Bone marrow (tissue), 2 donors: ENCODE data around the gene PROCR.
"Not testable (repeated sequence)": the region's sequence is repeated elsewhere in the genome, so short reads cannot be mapped to it uniquely, and the experiment has no call there.

Source experiments
- DNase-seq, 2 donors: peaks; one replicate each; lab custom pipeline; 2025; lab: John Stamatoyannopoulos, UW

The PROCR gene

DNA sequence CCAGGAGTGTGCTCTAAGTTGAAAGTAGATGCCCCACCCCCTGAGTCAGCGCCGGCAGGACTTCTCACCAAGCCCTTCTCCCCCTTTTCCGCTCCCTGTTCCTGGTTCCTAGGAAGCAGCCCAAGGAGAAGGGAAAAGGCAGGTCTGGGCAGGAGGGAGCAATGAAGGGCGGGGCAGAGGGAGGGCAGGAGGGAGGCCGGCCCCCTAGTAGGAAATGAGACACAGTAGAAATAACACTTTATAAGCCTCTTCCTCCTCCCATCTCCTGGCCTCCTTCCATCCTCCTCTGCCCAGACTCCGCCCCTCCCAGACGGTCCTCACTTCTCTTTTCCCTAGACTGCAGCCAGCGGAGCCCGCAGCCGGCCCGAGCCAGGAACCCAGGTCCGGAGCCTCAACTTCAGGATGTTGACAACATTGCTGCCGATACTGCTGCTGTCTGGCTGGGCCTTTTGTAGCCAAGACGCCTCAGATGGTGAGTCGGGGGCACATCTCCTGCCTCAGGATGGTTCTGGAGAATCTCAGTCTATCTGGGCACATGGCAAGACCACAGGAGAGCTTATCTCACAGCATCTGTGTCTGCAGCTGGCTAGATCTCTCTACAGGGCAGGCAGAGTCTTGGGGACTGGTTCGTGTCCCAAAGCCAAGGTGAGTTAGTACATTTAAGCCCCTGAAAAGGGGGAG is at the start of gene PROCR:
Gene PROCR, plus strand, starts transcription at position 320 of the 681 bp plus-strand sequence. Its CDS starts 83 bp downstream, at position 403.
- DNase-seq, result peak; percentile 43 to 83

- DNase-seq, result no peak
Observed at GRCh38 chr20:35122756-35123405, 49.0 kb upstream of the PROCR start.

- no peak for DNase-seq
Observed at GRCh38 chr20:35125753-35126152, 46.1 kb upstream of the PROCR start.

DNA sequence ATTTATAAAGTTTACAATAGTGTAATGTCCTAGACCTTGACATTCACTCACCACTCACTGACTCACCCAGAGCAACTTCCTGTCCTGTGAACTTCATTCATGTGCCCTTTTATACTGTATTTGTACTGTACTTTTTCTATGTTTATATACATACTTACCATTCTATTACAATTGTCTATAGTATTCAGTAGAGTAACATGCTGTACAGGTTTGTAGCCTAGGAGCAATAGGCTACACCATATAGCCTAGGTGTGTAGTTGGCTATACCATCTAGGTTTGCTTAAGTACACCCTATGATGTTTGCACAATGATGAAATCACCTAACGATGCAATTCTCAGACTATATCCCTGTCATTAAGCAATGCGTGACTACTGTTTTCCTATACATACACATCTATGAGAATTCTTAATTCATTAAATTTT is 42.2 kb upstream of the PROCR start:
- peak in 1 of 2 donors; percentile 10 for DNase-seq

- DNase-seq, result no peak
Observed at GRCh38 chr20:35131934-35132333, 39.9 kb upstream of the PROCR start.

- no peak for DNase-seq
Observed at GRCh38 chr20:35133031-35133430, 38.8 kb upstream of the PROCR start.

DNA sequence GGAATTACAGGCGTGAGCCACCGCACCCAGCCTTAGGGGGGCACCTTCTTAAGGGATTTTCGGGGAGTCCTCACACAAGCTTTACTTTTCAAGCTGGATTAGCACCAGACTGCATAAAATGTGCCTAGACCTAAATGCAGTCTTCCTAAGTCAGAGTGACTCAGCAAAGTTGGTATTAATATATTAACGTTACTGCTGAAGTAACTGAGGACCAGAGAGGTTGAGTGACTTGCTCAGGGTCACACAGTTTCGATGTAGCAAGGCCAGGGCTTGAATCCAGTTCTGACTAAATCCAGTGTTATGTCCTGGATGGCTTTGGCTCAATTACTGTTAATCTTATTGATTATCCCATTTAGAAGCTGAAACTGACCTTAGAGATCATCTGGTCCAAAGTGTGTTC is 38.1 kb upstream of the PROCR start:
- DNase-seq, result no peak

GRCh38 chr20:35134472-35134871 is 37.4 kb upstream of the PROCR start:
- DNase-seq, result no peak

GRCh38 chr20:35134880-35135279 is 37.0 kb upstream of the PROCR start:
- DNase-seq, result no peak

GRCh38 chr20:35135867-35136586 is 35.8 kb upstream of the PROCR start:
- DNase-seq, result no peak

GRCh38 chr20:35144694-35145093 is 27.2 kb upstream of the PROCR start:
- peak in 1 of 2 donors; percentile 78 for DNase-seq

- peak in 1 of 2 donors; percentile 56 for DNase-seq
Observed at GRCh38 chr20:35145141-35145564, 26.7 kb upstream of the PROCR start.

DNA sequence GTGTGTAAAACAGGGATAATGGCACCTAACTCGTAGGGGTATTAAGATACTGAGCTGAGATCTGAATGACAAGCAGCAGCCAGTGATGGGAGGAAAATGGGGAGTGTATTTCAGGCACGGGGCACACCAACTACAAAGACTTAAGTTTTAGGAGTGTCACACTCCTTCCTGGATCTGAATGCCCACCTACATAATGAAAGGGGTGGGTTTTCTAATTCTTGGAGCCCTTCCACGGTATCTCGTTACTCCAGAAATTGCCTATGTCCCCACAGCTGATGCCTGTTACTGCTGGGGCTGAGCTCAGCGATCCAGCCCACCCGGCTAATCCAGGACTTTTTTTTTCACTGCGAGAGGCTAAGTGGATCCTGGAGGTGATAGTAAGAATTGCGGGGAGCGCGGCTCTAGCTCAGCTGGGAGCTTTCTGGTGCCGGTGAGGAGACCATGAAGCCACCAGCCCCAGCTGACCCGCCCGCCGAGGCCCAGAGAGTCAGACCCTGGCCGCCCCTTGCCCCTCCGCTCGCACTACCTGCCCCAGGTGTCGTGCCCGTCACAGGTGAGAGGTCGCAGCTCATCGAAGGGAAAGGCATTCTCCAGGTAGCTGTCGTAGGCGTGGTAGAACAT is 25.5 kb upstream of the PROCR start:
- DNase-seq, result no peak

- peak; percentile 77 to 83 for DNase-seq
Observed at GRCh38 chr20:35146920-35147574, 24.8 kb upstream of the PROCR start, which contains the start of gene EDEM2. EDEM2 (minus strand) TSS chr20:35147336; CDS start chr20:35147258, 78 bp downstream.

DNA sequence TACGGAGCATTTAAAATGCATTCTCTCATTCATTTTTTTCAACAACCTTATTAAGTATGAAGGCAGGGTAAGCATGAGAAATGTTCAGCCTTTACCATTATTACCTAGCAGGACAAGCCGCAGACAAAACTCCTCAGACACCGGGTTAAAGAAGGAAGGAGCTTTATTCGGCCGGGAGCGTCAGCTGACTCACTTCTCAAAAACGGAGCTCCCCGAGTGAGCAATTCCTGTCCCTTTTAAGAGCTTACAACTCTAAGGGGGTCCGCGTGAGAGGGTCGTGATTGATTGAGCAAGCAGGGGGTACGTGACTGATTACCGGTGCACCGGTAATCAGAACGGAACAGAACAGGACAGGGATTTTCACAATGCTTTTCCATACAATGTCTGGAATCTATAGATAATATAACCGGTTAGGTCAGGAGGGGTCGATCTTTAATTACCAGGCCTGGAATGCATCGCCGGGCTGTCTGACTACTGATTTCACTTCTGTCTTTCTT is 24.2 kb upstream of the PROCR start:
- not testable (repeated sequence) for DNase-seq

GRCh38 chr20:35150846-35151579 is 20.9 kb upstream of the PROCR start:
- DNase-seq, result no peak

DNA sequence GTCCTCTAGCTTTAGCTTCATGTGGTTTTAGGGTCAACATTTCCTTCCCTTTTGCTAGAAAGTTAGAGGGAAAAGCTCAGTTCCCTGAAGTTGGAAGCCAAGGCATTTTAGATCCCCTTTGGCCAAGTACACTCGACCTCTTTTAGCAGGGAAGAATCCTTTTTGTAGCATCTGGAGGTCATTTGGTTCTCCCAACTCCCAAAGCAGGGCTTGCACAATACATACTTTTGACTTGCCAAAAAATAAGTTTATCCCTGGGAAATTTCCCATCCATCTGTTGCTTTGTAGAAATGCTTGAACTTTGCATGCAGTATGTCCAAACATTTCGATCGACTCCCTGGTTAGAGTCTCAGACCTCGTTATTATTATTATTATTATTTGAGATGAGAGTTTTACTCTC is 20.1 kb upstream of the PROCR start:
- no peak for DNase-seq

GRCh38 chr20:35155936-35156335 is 15.9 kb upstream of the PROCR start:
- no peak for DNase-seq

DNA sequence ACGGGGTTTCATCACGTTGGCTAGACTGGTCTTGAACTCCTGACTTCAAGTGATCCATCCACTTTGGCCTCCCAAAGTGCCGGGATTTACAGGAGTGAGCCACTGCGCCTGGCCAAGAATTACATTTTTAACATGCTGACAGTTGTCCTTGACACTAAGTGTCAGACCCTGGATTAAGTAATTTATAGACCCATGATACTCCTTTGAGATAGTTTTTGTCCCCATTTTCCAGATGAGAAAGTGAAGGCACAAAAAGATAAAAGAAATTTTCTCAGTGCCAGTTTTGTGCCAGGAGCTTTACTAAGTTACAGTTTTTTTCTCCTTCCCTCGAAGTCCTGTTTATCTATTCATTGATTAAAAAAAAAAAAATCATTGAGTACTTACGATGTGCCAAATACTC is 14.9 kb upstream of the PROCR start:
- no peak for DNase-seq

DNA sequence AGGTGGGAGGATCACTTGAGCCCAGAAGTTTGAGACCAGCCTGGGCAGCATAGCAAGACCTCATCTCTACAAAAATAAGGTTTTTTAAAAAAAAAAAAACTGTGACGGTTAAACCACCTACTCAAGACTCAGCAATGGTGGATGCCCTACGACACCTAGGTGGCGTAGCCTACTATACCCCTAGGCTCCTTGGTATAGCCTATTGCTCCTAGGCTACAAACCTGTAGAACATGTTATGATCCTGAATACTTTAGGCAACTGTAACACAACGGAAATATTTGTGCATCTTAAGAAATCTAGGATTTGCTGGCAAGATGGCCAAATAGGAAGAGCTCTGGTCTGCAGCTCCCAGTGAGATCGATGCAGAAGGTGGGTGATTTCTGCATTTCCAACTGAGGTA is 11.5 kb upstream of the PROCR start:
- DNase-seq, result not testable (repeated sequence)

- DNase-seq, result not testable (repeated sequence)
Observed at GRCh38 chr20:35164531-35164930, 7.3 kb upstream of the PROCR start.
